Measurements from ENCODE around the gene OR52B6.
A peak's percentile ranks its signal among the peaks of the same experiment; 100 is the strongest.
"Not testable (repeated sequence)": the region's sequence is repeated elsewhere in the genome, so short reads cannot be mapped to it uniquely, and the experiment has no call there.

OR52B6 gene

DNA sequence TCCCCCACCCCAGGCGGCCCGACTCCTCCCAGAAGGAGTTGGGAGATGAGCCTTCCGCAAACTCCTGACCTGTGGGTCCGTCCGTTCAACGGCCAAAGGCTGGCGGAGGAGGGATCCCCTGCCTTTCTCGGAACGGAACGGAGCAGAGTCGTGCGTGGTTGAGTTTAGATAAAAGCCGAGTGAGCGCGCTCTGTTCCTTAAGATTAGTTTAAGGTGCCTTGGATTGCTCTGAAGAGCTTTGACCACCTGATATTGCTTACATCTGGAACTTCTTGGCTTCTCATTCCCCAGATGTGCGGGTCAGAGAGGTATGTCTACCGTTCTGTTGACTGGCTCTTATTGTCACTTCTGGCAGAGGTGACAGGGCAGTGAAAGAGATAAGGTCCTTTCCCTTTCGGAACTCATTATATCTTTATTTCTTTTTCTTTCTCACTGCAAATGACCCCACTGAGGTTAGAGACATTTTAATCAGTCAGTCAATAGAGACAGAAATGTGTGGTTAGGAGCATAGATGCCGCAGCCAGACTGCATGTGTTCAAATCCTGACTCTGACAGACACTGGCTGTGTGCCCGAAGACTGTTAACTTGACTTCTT, 16.0 kb downstream of the OR52B6 start, which contains the start of gene TRIM6:
TRIM6 (plus strand) TSS at position 31 of the 595 bp plus-strand sequence; CDS start at position 292, 261 bp downstream.
- DNase-seq (ENCODE audit: low read depth), result no peak

DNA sequence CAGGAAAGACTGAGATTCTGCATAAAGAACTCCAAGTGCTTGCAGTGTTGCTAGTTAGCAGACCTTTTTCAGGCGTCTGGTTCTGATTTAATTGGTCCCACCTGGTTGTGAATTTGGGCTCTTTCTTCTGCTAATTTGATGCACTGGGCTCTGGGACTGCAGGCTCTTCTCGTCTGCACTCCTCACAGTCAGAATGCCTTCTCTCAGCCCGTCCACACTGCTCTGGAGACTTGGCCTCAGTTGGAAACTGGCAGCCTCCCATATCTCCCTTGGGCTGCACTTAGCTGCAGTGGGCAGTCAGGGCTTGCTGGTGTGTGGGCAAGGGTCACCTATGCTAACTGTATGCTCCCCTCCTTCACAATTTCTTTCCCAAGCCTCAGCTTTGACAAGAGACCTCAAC, 17.3 kb downstream of the OR52B6 start:
- DNase-seq (ENCODE audit: low read depth), result no peak

DNA sequence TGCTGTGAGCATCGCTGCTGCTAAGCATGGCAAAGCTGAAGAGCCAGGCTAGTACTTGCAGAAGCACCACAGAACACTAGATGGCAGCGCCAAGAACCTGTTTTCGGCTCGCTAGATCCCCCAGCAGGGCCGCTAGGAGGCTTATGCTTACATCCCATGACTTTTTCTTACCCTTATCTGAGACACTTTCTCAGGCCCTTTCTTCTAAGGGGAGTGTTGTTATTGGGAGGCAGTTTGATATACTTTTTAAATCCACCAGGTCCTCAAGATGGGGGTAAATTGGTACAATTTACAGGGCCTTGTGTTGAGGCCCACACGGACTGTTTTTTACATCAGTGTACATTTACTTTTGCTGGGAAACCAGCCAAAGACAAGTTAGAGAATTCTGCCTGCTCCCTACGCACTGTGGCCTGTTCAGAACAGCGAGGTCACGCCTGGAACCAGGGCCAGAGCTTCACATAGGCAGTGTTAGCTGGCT, 19.7 kb downstream of the OR52B6 start:
- peak; percentile 38 for DNase-seq (ENCODE audit: low read depth)

DNA sequence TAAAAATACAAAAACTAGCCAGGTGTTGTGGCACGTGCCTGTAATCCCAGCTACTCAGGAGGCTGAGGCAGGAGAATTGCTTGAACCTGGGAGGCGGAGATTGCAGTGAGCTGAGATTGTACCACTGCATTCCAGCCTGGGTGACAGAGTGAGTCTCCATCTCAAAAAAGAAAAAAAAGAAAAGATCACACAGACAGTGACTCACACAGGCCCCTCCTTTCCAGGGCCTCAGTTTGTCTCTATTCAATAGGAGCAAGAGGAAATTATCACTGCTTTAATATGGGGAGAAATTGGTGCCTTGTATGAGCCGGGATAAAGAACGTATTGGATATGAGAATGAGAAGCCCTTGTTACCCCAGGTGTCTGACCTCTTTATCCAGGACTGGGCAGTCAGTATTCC, 22.1 kb downstream of the OR52B6 start:
- DNase-seq (ENCODE audit: low read depth), result not testable (repeated sequence)

DNA sequence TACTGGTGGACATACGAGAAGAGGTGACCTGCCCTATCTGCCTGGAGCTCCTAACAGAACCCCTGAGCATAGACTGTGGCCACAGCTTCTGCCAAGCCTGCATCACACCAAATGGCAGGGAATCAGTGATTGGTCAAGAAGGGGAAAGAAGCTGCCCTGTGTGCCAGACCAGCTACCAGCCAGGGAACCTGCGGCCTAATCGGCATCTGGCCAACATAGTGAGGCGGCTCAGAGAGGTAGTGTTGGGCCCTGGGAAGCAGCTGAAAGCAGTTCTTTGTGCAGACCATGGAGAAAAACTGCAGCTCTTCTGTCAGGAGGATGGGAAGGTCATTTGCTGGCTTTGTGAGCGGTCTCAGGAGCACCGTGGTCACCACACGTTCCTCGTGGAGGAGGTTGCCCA, 22.6 kb downstream of the OR52B6 start:
- DNase-seq (ENCODE audit: low read depth), result no peak

DNA sequence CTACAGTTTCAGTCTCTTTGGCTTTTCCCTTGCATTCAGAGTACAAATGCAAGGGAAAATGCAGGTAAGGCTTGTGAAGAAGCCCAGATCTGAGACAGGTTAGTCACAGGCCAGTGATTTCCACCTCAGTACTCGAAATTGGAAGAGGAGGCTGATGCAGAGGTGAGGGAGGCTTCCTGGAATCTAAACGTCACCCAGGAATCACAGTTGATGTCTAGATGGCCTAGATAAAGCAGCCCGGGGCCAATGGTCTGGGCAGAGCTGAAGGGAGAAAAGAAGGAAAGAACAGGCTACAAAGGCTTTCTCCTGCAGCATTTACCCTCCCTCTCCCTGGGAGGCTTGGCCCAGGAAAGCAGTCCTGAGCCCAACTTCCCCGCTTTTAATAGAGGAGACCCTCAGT, 24.2 kb downstream of the OR52B6 start:
- no peak for DNase-seq (ENCODE audit: low read depth)

DNA sequence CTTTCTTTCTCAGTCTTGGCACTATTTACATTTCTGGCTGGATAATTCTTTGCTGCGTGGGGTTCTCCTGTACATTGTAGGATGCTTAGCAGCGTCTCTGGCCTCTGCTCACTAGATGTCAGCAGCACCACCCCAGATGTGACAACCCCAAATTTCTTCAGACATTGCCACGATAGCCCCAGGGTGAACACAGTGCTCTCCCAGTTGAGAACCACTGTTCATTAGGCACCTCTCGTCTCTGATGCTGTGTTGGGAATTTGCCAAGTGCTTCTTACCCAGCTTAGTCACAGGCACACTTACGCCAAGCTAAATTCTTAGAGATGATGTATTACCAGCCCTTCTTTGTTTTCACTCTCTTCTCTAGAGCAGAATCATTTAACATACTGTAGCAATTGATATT, 25.2 kb downstream of the OR52B6 start:
- no peak for DNase-seq (ENCODE audit: low read depth)

DNA sequence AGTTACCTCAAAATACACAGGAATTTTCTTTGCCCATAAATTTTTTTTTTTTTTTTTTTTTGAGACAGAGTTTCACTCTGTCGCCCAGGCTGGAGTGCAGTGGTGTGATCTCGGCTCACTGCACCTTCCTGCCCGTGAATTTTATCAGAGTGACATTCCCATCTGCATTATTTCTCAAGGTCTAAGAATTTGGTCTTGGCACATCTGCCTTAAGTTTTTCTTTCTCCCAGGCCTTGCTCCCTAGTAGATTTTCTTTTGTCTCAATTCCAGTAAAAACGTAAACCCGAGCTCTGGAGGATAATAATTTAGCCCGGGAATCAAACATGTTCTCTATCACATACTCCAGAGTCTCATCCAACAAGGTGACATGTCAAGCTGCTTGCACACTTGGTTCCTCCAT, 28.1 kb downstream of the OR52B6 start:
- no peak for DNase-seq (ENCODE audit: low read depth)

DNA sequence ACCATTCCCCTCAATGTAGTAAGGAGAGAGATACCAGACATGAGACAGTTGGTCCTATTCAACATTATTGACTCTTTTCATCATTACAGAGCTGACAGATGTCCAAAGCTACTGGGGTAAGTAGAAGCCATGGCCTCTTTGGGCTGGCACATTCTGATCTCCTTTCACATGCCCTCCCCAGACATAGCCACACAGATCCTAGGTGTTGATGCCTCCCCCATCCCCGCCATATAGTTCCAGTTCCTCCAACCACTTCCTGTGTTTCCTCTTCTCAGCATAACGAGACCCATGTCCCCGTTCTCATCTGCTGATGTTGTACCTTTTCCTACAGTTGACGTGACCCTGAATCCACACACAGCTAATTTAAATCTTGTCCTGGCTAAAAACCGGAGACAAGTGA, 29.8 kb downstream of the OR52B6 start:
- no peak for DNase-seq (ENCODE audit: low read depth)

DNA sequence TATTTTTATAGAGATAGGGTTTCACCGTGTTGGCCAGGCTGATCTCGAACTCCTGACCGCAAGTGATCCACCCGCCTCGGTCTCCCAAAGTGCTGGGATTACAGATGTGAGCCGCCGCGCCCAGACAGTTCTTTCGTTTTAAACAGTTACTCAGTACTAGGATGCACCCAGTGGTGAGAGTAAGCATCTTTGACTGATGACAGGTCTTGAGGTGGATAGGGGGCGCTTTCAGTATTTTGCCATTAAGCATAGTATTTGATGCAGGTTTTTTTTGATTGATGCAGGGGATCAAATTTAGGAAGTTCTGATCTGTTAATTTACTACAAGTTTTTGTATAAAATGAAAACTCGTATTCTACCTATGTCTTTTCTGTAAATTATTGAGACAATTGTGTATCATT, 30.9 kb downstream of the OR52B6 start:
- no peak for DNase-seq (ENCODE audit: low read depth)

DNA sequence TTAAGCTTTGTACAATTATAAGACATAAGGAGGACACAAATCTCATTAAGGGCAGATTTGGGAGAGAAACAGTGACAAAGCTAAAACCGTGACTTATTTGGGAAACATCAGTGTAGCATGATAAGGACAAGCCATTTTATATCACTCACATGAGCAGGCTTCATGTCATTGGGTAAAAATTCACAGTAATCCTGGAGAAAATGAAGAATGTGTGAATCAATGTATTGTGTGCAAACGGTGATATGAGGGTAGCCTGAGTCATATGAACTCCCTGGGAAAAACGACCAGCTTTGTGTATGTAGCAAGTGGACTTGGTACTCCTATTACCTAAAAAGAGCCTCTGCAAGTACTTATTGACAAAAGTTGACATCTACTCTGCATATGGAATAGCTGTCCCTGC, 38.1 kb downstream of the OR52B6 start:
- no peak for DNase-seq (ENCODE audit: low read depth)

DNA sequence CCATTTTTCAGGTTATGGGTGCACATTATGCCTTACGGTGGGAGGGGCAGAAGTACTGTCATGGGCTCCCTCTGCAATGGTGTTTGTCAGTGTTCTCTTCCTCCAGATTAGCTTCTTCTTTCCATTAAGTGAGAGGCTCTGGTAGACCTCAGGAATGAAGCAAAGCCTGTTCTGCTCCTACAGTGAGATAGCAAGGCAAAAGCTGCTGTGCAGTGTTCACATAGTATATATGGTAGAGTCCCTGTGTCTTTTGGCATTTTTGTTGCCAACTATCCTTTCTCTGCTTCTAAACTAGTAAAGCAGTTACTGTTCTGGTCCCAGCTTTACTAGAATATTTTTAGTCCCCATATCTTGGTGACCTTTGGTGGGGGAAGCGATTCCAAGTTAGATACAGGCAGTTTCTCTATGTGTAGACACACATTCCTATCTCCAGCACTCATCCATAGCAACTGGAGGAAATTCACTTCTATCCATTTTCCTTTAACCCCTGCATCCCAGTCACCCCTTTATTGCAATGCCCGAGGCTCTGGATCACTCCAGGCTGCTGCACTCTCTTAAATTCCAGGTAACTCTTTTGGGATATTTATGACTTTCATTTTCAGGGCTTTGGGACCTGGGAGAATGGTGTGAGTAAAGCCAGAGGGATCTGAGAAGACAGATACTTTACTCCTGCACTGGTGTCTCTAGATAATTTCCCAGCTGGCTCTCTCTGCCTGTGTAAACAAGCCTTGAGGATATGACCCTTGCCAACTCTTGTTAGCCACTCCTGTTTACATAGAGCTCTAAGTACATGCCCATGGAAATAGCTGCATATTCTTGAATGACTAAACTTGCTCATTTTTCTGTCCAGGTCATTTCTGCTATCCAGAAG, 40.2 kb downstream of the OR52B6 start:
- DNase-seq (ENCODE audit: low read depth), result no peak

DNA sequence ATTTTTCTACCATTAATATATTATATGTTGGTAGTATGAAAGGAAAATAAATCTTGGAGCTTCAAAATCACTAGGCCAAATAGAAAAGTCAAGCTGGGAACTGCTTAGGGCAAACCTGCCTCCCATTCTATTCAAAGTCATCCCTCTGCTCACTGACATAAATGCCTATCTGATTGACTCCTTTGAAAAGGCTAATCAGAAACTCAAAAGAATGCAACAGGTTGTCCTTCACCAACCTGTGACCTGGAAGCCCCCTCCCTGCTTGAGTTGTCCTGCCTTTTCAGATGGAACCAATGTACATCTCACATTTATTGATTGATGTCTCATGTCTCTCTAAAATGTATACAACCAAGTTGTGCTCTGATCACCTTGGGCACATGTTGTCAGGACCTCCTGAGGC, 40.9 kb downstream of the OR52B6 start:
- DNase-seq (ENCODE audit: low read depth), result no peak

DNA sequence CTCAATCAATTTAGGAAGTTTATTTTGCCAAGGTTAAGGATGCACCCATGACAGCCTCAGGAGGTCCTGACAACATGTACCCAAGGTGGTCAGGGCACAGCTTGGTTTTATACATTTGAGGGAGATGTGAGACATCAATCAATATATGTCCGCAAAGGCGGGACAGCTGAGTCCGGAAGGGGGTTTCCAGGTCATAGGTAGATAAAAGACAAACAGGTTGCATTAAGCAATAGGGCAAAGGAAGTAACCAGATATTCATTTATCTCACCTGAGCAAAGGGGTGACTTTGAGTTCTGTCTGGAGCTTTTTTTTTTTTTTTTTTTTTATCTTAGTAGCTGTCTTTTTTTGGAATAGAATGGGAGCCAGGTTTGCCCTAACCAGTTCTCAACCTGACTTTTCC, 42.1 kb downstream of the OR52B6 start:
- DNase-seq (ENCODE audit: low read depth), result no peak

DNA sequence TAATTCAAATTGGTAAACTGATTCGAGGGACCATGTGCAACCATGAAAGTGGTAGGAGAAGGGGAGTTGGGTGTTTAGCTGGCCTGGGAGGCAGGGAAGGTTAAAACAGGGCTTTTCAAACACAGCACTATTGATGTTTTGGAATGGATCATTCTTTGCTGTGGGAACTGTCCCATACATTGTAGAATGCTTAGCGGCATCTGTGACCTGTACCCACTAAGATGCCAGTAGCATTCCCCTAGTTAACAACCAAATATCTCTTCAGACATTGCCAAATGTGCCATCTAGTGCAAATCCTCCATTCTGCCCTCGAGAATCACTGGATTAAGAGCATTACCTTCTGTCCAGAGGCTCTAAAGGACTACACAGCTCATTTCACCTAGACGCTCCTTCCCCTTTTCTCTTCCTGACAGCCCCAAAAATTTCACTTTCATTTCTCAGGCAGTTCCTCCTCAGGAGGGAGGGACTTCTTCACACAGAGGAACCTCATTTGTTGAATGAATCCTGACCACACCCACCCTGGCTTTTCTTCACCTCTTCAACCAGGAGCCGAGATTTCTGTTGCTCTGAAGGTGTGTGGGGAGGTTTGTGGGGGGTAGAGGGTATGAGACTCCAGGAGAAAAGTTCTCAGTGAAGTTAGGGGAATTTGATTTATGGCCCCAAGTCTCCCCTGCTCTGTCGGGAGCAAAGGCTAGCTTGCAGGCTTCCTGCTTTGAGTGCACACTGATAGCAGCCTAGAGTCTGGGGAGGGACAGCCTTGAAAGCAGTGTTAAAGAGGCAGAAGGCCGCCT, 44.0 kb downstream of the OR52B6 start, which contains the start of gene TRIM34:
TRIM34 (plus strand) TSS at position 513 of the 791 bp plus-strand sequence. CDS start 7,331 bp downstream, outside the sequence.
- peak; percentile 44 for DNase-seq (ENCODE audit: low read depth)

DNA sequence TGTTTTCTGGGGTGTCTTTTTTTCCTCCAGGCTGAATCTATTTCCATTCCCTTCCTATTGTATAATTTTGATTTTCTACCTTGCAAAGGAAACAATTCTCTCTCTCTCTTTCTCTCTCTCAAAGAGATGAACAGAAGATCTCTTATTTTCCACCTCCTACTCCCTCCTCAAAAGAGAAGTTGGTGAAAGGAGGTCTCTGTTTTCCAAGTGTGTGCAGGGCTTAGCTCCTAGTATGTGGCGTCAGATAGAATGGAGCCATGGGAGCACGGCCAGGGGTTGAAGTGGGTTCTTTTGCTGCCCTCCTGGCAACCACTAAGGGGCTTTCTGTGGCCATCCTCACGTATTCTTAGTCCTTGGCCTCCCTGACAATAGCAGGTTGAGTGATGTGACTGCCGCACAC, 44.6 kb downstream of the OR52B6 start:
- DNase-seq (ENCODE audit: low read depth), result no peak

DNA sequence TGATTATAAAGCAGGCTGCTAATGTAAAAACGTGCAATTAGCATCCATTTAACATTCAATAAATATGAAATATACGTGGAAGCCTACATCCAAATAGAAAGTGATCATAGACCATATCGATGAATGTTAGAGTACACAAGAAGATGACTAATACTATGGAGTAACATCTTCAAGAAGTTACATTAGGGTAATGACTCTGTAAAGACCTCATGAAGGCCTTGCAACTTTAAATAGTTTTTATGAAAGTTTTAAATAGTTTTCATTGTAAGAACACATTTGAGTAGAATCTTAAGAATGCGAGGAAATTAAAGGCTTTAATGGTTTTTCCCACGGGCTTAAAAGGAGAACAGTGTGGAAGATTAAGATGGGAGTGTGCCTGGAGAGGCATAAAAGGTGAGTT, 45.5 kb downstream of the OR52B6 start:
- DNase-seq (ENCODE audit: low read depth), result no peak

DNA sequence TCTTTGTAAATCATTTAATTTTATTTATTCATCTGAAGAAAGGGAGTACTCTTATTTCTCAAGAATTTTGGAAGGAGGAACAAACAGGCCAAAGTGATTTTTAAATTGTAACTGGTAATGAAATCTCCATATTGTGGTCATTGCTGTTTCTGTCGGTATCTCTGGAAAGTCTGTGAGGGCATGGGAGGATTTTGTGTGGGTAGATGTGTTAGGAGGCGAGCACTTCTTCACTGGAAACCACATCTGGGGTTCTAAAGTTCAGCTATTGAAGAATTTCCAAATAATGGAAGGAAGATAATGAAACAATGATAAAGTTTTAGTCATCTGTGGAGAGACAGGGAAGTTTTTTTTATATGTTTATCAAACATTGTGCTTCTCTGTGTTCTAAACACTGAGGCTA, 50.7 kb downstream of the OR52B6 start:
- DNase-seq (ENCODE audit: low read depth), result no peak
